Upper lobe of left lung (tissue), 4 donors: ENCODE measurements around the gene HPSE2.

Experiments used
- EP300 ChIP-seq, 4 donors: sonication (generic); formaldehyde crosslinking; IDR thresholded peaks; one replicate each; pipeline ENCODE4 v1.5.1; 2017; ENCODE audit warnings: antibody characterized with exemption in 4 of 4, control low read depth in 2 of 4
- POLR2A ChIP-seq, 4 donors: fragments of 450-650 bp; IDR thresholded peaks; one replicate each; pipeline ENCODE4 v1.5.1; 2016 to 2017; ENCODE audit warnings: antibody characterized with exemption in 4 of 4, mild to moderate bottlenecking in 2 of 4
- POLR2AphosphoS5 ChIP-seq, 2 donors: sonication (generic); formaldehyde crosslinking; IDR thresholded peaks; one replicate each; pipeline ENCODE4 v1.5.1; 2017; ENCODE audit warnings: antibody characterized with exemption in 2 of 2
- TF ChIP-seq, protein P1 (sequence below), 6 experiments: fragments of 450-650 bp in 4 of 6; fragments of 200-600 bp in 2 of 6; sonication (generic) in 2 of 6; IDR thresholded peaks; one replicate each; pipeline ENCODE4 v1.5.1; 2016 to 2019; ENCODE audit warnings: antibody characterized with exemption in 6 of 6

DNA sequence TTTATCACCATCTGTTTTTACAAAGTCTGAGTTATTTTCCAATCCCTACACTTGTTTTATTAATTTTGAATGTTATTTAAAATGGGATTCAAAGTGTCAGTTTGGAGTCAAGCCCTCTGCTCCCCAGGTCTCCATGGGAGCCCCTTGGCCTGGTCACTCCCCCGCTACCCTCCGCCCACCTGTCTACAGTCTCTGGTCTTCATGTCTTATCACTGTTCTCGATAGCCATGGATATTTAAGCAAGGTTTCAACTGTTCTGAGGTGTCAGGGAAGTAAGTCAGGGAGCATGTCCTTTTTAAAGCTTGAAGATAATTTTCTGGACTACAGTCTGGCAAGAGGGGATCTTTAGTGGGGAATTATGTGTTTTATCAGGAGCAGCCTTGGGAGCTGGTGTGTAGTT lies 769.8 kb downstream of the HPSE2 start:
- TF ChIP-seq POLR2A (IDR thresholded peaks at IDR 0.05) (no peak), EP300 (IDR thresholded peaks at IDR 0.05) (no peak), POLR2AphosphoS5 (IDR thresholded peaks at IDR 0.05) (no peak)
- TF ChIP-seq, protein P1, sequence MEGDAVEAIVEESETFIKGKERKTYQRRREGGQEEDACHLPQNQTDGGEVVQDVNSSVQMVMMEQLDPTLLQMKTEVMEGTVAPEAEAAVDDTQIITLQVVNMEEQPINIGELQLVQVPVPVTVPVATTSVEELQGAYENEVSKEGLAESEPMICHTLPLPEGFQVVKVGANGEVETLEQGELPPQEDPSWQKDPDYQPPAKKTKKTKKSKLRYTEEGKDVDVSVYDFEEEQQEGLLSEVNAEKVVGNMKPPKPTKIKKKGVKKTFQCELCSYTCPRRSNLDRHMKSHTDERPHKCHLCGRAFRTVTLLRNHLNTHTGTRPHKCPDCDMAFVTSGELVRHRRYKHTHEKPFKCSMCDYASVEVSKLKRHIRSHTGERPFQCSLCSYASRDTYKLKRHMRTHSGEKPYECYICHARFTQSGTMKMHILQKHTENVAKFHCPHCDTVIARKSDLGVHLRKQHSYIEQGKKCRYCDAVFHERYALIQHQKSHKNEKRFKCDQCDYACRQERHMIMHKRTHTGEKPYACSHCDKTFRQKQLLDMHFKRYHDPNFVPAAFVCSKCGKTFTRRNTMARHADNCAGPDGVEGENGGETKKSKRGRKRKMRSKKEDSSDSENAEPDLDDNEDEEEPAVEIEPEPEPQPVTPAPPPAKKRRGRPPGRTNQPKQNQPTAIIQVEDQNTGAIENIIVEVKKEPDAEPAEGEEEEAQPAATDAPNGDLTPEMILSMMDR (IDR thresholded peaks at IDR 0.05): no peak
